ENCODE results near the gene PLCB4.

DNA sequence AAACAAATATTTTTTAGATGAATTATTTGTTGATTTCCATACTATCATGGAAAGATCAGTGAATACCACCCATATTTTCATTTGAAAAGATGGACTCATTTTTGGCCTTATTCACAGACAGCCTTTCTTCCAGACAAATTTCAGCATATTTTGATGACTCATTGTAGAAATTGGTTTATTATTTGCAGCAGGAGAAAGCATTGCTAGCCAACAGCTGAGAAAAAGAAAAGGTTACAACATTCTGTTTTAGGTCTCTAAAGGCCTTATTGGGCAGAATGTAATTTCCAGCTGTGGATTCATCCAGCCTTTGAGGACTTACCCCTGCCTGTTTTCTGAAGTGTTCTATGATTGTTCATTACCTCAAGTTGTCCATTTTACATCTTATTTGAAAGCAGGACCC, 201.9 kb downstream of the PLCB4 start:
- TF ChIP-seq, protein P1, sequence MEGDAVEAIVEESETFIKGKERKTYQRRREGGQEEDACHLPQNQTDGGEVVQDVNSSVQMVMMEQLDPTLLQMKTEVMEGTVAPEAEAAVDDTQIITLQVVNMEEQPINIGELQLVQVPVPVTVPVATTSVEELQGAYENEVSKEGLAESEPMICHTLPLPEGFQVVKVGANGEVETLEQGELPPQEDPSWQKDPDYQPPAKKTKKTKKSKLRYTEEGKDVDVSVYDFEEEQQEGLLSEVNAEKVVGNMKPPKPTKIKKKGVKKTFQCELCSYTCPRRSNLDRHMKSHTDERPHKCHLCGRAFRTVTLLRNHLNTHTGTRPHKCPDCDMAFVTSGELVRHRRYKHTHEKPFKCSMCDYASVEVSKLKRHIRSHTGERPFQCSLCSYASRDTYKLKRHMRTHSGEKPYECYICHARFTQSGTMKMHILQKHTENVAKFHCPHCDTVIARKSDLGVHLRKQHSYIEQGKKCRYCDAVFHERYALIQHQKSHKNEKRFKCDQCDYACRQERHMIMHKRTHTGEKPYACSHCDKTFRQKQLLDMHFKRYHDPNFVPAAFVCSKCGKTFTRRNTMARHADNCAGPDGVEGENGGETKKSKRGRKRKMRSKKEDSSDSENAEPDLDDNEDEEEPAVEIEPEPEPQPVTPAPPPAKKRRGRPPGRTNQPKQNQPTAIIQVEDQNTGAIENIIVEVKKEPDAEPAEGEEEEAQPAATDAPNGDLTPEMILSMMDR (IDR thresholded peaks at IDR 0.05): no peak
- TF ChIP-seq EZH2 (IDR thresholded peaks at IDR 0.05): no peak
